GM21723 (cell line): ENCODE results near the gene NXF1.
"Not testable (repeated sequence)": the region's sequence is repeated elsewhere in the genome, so short reads cannot be mapped to it uniquely, and the experiment has no call there.

ENCODE experiments used
- ATAC-seq: cut with Tn5 transposase; IDR thresholded peaks from one replicate; pipeline ENCODE4 v1.9.1; 2021; ENCODE audit warnings: mild to moderate bottlenecking, moderate library complexity; ENCODE audit not compliant: unreplicated experiment

Gene NXF1

DNA sequence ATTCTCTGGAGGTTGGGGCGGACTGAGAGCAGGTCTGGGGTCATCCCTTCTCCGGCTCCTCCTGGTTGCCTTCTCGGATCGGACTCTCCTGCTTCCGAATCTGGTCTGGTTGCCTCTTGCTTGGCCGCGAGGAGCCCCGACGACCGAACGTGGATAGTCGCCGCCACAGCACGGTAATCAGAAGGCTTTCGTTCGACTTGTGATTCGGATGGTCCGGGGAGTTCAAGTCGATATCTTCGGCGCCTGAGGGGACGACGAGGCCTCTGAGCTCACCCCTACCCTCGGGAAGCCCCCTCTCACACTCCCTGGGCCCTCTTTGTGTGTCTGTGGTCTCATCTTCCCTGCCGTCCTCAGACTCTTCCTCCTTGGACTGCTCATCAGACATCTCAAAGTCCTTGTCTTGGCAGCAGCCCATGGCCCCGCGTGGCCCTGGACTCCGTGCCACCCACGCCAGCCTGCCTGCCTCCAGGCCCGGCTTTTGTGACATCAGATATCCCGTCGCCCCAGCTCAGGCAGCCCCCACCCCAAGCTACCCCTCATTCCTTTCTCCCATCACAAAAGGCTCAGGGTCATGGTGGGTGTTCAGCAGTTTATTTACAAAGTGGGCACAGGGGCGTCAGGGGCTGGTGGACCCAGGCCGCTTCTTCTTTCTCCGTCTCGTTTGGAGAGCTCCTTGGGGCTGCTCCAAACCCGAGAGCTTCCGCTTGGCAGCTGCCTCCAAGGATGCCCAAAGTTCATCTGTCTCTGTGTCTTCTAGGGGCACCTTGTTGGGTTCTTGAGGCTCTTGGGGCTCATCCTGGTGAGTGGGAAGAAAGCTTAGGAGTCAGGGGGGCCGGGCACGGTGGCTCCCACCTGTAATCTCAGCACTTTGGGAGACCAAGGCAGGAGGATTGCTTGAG, 27.3 kb upstream of the NXF1 start, which contains the start of gene TEX54:
TEX54 (minus strand) TSS at position 506 of the 899 bp plus-strand sequence.
- ATAC-seq = peak; percentile 13

DNA sequence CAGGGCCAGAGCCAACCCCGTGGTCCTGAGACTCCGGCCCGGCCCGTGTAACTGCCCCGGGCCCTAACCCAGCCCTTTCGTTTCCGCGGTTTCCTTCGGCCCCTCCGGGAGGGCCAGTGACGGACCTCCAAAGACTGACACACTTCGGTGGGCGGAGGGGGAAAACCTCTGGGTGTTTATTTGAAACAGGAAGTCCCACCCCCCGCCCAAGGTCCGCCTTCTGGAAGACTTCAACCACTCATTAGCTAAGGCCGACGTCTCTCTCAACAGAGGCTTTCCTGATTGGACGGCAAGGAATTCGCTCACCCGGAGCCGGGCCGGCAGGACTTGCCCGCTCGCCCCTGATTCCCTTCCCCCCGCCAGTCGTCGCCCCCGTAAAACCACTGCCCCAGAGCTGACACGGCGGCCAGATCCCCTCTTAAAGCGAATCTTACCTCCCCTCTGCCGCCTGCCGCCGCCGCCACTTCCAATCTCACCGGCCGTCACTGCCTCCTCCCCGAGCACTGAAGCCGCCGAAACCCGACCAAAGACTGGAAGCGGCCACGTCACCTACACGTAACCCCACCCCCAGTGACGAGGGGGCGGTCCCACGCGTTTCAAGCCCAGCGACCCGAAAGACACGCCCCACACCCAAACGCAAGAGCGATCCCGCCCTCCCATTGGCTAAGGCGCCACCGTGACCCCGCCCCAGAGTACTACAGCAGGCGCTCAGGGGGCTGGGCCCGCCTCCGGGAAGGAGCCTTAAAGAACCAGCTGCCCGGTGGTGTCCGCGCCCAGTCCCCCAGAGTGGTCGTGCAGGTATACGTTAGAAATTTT, 26.5 kb upstream of the NXF1 start, which contains the start of gene STX5:
STX5 (minus strand) TSS at position 532 of the 816 bp plus-strand sequence. CDS start 808 bp downstream, outside the sequence.
- peak; percentile 73 for ATAC-seq

- ATAC-seq = no peak
Observed at GRCh38 chr11:62830904-62831519, 25.8 kb upstream of the NXF1 start.

DNA sequence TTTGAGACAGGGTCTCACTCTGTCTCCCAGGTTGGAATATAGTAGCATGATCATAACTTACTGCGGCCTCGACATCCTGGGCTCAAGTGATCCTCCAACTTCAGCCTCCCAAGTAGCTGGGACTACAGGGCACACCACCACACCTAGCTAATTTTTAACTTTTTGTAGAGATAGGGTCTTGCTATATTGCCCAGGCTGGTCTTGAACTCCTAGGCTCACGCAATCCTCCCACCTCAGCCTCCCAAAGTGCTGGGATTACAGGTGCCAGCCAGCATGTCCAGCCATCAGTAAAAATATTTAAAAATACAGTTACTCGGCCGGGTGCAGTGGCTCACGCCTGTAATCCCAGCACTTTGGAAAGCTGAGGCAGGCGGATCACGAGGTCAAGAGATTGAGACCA, 22.9 kb upstream of the NXF1 start:
- ATAC-seq = not testable (repeated sequence)

DNA sequence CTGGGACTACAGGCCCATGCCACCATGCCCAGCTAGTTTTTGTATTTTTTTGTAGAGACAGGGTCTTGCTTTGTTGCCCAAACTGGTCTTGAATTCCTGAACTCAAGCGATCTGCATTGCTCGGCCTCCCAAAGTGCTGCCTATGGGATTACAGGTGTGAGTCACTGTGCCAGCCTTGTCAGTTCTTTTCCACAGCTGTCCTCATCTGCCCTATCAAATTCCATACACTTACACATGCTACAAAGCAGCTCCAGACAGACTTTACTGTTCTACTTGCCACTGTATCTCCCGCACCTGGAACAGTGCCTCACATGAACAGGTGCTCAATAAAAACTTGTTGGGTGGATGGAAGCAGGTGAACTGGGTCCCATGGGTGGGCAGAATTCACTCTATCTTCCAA, 18.4 kb upstream of the NXF1 start:
- no peak for ATAC-seq

- ATAC-seq = no peak
Observed at GRCh38 chr11:62817129-62817528, 11.9 kb upstream of the NXF1 start.

DNA sequence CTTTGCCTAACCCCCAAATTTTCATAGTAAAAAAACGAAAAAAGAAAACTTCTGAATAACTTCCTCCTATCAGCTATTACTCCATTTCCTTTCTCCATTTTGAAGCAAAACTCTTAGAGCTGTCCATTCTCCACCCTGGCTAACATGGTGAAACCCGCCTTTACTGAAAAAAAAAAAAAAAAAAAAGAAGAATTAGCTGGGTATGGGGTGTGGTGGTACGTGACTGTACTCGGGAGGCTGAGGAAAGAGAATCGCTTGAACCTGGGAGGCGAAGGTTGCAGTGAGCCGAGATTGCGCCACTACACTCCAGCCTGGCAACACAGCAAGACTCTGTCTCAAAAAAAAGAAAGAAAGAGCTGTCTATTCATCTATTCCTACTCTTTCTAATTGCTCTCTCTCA, 11.3 kb upstream of the NXF1 start:
- ATAC-seq = no peak

GRCh38 chr11:62811659-62812058, 6.4 kb upstream of the NXF1 start:
- ATAC-seq = no peak

GRCh38 chr11:62810748-62811147, 5.5 kb upstream of the NXF1 start:
- ATAC-seq = no peak

GRCh38 chr11:62806611-62807121, 1.4 kb upstream of the NXF1 start:
- ATAC-seq = no peak

- ATAC-seq = no peak
Observed at GRCh38 chr11:62805961-62806441, 761 bp upstream of the NXF1 start.

- peak; percentile 8 for ATAC-seq
Observed at GRCh38 chr11:62804310-62805075, 747 bp downstream of the NXF1 start.

DNA sequence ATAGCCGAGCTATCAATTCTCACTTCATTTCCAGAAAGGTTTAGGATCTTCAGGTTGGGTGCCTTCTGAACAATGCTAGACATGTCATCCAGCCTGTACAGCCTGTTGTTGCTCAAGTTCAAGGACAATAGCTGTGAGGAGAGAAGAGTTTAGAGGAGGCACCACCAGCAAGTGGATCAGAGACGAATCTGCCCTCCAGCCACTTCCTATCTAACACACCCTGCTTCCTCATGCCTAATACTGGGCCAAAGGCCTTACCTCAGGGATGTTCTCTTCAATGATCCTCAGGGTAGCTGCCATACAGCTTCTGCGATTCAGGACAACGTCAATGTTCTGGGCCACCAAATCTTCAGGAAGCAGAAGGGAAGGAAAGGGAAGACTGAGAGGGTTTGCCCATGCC, 4.2 kb downstream of the NXF1 start:
- ATAC-seq = no peak

DNA sequence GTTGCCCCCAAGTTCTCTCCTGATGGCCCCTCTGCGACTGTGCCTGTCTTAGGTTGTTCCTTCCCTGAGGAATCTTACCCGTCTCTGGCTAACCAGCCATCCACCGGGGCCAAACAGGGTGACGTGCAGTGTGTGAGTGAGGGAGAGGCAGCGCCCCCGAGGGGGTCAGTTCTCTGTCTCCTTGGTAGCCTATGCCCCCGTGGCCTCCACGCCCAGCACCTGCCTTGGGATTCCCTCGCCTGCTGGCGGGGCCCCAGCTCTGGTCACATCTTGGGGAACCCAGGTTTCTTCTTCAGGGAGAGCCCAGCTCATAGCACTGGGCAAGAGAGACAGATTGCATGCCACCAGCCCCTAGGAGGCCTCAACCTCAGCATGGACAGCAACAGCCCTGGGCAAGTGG, 5.8 kb downstream of the NXF1 start:
- no peak for ATAC-seq

DNA sequence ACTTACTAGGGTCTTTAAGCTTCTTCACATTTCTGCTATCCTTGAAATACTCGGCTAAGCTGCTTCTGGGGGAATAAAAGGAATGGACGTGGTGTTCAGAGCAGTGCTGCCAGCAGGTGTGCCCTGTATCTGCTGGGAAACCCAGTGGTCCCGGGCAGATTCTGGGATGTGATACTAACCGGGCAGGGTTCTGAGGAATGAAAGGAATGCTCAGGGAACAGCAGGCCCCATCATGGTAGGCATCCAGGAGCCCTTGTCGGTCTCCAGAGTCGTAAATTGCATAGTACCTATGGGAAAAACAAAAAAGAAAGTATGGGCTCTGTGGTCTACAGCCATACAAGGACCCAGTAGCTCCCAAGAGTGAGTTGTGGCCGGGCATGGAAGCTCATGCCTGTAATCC, 9.0 kb downstream of the NXF1 start:
- ATAC-seq = no peak

- ATAC-seq = no peak
Observed at GRCh38 chr11:62794201-62794775, 11.0 kb downstream of the NXF1 start.

DNA sequence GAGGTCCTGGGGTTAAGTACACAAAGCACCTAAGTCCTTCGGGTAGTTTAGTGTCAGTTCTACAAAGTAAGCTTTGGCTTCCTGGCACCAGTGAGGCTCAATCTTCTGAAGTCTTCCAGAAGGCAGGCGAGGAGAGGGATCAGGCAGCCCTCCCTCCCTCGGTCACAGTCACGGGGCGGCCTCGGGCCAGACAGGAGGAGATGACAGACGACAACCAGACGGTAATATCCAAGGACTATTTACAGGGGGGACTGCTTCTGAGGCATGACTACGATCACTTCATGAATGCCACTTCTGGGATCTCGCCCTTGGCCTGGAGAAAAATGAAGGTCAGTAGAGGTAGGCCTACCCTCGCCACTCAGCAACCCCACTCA, 13.1 kb downstream of the NXF1 start:
- no peak for ATAC-seq

- ATAC-seq = peak; percentile 62
Observed at GRCh38 chr11:62791501-62792201, 13.6 kb downstream of the NXF1 start, which contains the start of gene TMEM223. Gene TMEM223, minus strand, starts transcription at chr11:62792006. Its CDS starts 12 bp downstream, at chr11:62791994.

DNA sequence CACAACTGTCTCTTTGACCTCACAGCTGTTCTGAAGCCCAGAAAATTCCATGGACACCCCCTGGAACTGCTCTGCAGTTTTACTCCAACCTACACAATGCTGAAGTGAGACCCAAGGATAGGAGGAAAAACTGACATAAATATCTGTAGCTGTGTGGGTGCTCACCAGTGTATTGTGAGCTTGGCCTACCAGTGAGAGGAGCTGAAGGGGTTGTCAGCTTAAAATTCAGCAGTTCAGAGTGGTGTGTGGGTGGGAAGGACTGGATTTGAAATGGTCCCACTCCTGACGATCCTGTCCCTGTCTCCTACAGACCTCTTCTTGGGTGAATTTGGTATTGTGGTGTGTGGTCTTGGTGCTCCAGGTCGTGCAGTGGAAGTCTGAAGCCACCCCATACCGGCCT, 15.7 kb downstream of the NXF1 start:
- no peak for ATAC-seq
